ENCODE measurements around the gene SPPL2B. TPM values are rescaled to one million over a fixed set of nuclear protein-coding genes. Genes with fewer than 3 reads are reported as not detected.

SPPL2B gene
- total RNA-seq, 1 experiment from 2014 or later = 73.7 TPM

DNA sequence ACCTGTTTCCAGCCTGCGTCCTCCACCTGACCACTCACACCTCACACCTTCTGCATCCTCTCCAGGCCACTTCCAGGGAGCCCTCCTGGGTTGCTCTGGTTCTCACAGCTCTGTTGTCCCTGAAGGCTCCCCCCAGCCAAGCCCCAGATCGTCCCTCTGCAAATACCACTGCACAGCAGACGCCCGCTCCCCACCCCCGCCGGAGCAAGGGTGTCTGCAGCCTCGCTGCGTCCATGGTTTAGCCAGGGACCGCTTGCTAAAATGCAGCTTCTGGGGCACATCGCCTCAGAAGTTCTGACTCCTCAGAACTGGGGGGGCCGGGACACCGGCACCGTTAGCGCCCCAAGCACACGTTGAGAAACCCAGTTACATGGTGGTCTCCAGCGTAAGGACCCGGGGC is 21.5 kb upstream of the SPPL2B start:
- Mint-ChIP-seq H3K27me3 (ENCODE audit: low read depth) (peaks cover 80% of the 10 kb centered on the region), H3K4me3 (peak overlapping the region in 1 of 2 experiments; percentile 36; a peak in 1 of 5 replicates), H3K4me1 (peaks cover 5 to 24% of the 10 kb centered on the region in 2 experiments), H3K27ac (no peak overlapping the region), H3K36me3 (ENCODE audit: insufficient read depth in 1 of 3, low read depth in 3 of 3) (peaks cover 0 to 4% (median 2%) of the 10 kb centered on the region in 3 experiments; a peak in 4 of 7 replicates), H3K9me3 (peaks cover 0 to 4% of the 10 kb centered on the region in 2 experiments; a peak in 1 of 5 replicates)
- Histone ChIP-seq H3K9me3 (ENCODE audit: control insufficient read depth, low read depth, low read length) (no peaks in the 10 kb centered on the region), H3K23me2 (ENCODE audit: insufficient read length, low read depth, low read length, poor library complexity, severe bottlenecking) (no peaks in the 10 kb centered on the region), H3T11ph (ENCODE audit: low read length) (no peak overlapping the region), H3K56ac (ENCODE audit: insufficient read length, low read depth, low read length) (no peak overlapping the region), H2BK120ac (ENCODE audit: low read depth, low read length, poor library complexity, severe bottlenecking) (no peak overlapping the region), H4K5ac (ENCODE audit: insufficient read length, low read depth, low read length) (no peak overlapping the region), H3K4me1 (ENCODE audit: insufficient read depth, low read length) (no peaks in the 10 kb centered on the region), H4K20me1 (ENCODE audit: control insufficient read depth, insufficient read depth, insufficient read length) (no peaks in the 10 kb centered on the region), H3K27ac (ENCODE audit: insufficient read length, low read depth, low read length) (no peak overlapping the region), H3K23ac (ENCODE audit: insufficient read length, low read depth, low read length) (no peak overlapping the region), H4K8ac (replicated peaks; ENCODE audit: insufficient read length, low read depth, low read length) (no peak overlapping the region), H2BK15ac (ENCODE audit: low read depth, low read length) (no peak overlapping the region), H3K27me3 (ENCODE audit: insufficient read depth, low read length) (no peaks in the 10 kb centered on the region; the same call in 1 of the 2 replicates), H2AK5ac (ENCODE audit: insufficient read length, low read length) (no peak overlapping the region), H3K18ac (ENCODE audit: insufficient read length, low read depth, low read length) (no peak overlapping the region), H4K91ac (ENCODE audit: insufficient read length, low read depth, low read length) (no peak overlapping the region), H3K9ac (ENCODE audit: extremely low read depth, insufficient read length, low read length) (no peak overlapping the region), H3K4ac (ENCODE audit: low read depth, low read length) (no peak overlapping the region), H3K79me1 (ENCODE audit: insufficient read depth, low read depth, low read length, poor library complexity, severe bottlenecking) (no peaks in the 10 kb centered on the region), H2AFZ (ENCODE audit: low read length) (no peak overlapping the region), H2BK12ac (ENCODE audit: insufficient read length, low read depth, low read length) (no peak overlapping the region), H2BK20ac (ENCODE audit: low read depth, low read length, poor library complexity, severe bottlenecking) (no peak overlapping the region), H3K4me2 (ENCODE audit: insufficient read depth, insufficient read length, low read length) (no peak overlapping the region), H2BK5ac (ENCODE audit: insufficient read length, low read length) (no peak overlapping the region), H3K14ac (ENCODE audit: insufficient read depth, low read length) (no peak overlapping the region), H3K79me2 (ENCODE audit: insufficient read depth, low read length) (no peaks in the 10 kb centered on the region)
- TF ChIP-seq, protein P1, sequence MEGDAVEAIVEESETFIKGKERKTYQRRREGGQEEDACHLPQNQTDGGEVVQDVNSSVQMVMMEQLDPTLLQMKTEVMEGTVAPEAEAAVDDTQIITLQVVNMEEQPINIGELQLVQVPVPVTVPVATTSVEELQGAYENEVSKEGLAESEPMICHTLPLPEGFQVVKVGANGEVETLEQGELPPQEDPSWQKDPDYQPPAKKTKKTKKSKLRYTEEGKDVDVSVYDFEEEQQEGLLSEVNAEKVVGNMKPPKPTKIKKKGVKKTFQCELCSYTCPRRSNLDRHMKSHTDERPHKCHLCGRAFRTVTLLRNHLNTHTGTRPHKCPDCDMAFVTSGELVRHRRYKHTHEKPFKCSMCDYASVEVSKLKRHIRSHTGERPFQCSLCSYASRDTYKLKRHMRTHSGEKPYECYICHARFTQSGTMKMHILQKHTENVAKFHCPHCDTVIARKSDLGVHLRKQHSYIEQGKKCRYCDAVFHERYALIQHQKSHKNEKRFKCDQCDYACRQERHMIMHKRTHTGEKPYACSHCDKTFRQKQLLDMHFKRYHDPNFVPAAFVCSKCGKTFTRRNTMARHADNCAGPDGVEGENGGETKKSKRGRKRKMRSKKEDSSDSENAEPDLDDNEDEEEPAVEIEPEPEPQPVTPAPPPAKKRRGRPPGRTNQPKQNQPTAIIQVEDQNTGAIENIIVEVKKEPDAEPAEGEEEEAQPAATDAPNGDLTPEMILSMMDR (conservative IDR thresholded peaks at IDR 0.05) = no peak
- no CpG with 5 or more reads among the region's 17 CpGs for WGBS (ENCODE audit: extremely low coverage, insufficient read length, low lambda C conversion rate)
- no peak for DNase-seq

Data from H9 (cell line).